Stimulated activated CD4-positive, alpha-beta T cell treated with anti-CD3 and anti-CD28 coated beads, Interleukin-12 subunit alpha, Interleukin-12 subunit beta, amount 100 ng/mL, for 4 hours (primary cell): Measurements from ENCODE around the gene P2RY14.

ENCODE experiments used
- DNase-seq: peaks from one replicate; pipeline ENCODE4 v3.0.0-alpha.2; 2020

The P2RY14 gene

DNA sequence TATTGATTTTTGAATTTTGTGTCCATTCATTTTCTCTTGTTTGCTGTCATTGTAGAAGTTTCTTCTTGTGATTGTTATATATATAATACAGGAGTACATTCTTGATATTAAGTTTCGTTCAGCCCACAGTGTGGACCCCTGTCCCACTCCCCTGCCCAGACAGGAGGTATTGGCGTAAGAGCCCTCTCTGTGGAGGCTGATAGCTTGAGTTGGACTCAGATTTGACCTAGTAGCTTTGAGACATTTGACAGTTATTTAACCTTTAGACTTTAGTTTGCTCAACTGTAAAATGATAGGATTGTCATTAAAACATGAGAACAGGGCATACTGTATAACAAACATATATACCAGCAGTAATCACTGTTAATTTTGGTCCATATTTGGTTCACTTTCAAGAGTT, 102.4 kb downstream of the P2RY14 start:
- DNase-seq = no peak

DNA sequence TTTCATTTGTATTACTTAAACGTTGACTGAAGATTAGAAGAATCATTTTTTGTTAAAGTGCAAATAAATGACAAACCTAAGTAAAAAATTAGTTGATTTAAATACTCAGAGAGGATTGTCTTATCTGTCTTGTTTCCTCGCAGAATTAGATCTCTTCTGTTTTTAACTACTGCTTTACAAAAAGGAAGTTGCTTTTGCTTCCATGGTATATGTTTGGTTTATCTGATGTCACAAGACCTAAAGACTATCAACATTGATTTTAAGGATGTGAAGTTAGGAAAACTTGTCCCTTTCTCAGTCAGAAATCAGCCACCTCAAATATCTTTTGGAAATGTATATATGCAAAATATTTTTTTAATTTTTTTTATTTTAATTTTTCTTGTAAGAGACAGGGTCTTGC, 104.0 kb downstream of the P2RY14 start:
- DNase-seq = no peak

DNA sequence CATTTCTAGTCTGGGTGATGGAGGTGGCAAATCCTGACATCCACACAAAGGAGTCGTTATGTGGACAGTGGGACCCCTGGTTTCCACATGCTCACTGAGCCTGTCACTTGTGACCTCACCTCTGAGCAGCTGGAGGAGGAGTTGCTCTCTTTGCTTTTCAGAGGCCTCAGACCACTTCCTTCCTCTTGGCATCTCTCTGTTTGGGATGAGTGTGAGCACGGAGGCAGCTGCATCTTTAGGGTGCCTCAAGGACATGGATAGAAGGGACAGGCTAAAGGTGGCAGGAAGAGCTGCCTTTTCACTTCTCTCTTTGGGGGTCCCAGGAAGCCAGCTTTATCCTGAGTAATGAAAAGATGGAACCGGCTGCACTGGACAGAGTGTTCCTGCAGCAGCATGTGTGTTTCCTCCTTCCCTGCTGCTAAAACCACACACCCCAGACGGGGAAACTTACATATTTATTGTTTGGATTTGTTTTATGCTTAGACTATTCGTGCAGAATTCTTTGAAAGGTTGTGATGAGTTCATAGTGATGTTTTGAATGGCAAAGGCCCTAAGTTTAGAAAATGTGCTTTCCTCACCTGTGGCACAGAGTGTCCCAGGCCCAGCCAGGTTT, 107.1 kb downstream of the P2RY14 start:
- DNase-seq = no peak

DNA sequence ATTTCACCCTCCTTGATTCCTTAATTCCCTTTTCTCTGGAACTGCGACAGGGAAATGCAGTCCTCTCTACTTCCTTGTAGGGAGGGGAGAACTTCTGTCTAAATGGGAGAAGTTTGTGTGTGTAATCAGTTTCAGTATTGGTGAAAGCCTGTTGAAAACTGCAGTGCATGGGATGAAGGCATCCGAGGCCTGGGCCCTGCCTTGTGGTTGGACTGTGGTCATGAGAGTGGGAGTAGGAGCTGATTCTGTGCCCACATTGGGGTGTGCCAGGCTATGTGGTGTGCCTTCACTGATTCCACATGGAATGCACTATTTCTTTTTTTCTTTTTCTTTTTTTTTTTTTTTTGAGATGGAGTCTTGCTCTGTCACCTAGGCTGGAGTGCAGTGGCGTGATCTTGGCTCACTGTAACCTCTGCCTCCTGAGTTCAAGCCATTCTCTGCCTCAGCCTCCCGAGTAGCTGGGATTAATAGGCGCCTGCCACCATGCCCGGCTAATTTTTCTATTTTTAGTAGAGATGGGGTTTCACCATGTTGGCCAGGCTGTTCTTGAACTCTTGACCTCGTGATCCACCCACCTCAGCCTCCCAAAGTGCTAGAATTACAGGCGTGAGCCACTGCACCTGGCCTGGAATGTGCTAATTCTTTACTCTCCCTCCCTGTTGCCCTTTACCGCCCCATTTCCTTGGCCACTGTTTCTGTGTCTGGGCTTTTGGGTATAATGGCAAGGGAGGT, 108.2 kb downstream of the P2RY14 start:
- DNase-seq = peak; percentile 30

DNA sequence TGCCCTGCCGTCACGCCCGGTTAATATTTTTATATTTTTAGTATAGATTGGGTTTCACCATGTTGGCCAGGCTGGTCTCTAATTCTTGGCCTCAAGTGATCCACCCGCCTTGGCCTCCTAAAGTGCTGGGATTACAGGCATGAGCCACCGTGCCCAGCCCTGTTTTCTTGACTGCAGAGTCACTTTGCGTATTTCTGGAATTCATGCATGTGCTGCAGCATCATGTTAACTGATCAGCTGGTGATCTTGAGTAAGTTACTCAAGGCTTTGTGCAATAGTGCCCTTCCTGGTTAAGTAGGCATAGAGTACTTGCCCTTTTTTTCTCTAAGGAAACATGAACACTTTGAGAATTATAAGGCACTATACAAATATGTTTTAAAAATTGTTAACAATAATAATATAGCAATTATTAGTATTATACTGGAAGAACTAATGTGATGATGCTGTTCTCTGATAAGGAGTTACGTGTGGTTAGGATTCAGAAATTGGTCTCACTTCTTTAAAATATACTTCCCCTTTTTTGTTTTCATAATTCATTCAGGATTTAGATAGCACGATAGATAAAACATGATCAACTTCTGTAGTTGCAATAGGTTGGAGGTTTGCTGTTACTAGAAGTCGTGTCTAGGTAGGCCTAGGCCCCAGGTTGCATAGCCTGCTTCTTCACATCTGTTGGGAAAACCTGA, 108.9 kb downstream of the P2RY14 start:
- no peak for DNase-seq

DNA sequence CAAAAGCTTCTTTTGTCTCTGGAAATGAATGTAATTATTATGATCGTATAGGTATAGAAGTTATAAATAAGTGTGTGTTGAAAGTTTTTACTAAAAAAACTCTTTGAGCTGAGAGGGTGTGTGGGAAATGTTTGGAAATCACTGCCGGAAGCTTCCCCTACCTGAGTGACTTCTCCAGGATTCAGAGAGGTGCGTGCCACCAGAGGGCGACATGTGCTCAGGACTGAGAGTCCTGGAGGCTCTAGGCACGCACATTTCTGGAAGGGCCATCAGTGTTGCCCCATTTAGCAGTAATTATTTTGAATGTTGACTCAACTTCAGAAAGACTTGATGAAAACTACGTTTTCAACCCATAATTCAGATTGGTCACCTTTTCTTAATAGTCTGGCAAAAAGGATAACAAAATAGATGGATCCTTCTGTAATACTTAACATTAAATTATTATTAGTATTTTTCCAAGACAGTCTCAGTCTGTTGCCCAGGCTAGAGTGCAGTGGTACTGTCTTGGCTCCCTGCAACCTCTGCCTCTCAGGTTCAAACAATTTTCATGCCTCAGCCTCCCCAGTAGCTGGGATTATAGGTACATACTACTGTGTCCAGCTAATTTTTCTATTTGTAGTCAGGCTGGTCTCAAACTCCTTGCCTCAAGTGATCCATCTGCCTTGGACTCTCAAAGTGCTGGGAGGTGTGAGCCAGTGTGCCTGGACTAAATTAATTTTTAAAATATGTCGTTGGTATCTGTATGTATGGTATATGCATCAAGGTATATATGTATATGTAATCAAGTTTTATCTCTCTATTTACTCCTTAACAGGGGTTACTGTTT, 109.9 kb downstream of the P2RY14 start:
- peak; percentile 84 for DNase-seq

DNA sequence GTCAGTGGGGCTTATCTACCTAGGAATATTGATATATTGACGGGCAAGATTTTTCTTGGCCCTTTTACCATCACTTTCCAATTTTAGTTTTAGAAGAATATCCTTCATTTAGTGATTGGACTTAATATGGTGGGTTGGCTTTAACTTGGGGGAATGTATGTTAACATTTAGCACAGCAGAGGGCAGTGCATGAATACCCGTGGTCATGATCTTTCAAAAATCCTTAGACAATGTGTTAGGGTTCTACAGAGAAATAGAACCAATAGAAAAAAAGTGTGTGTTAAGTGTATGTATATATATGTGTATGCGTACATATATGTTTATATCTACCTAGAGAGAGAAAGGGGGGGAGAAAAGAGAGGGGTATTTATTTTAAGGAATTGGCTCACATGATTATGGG, 112.2 kb downstream of the P2RY14 start:
- no peak for DNase-seq

DNA sequence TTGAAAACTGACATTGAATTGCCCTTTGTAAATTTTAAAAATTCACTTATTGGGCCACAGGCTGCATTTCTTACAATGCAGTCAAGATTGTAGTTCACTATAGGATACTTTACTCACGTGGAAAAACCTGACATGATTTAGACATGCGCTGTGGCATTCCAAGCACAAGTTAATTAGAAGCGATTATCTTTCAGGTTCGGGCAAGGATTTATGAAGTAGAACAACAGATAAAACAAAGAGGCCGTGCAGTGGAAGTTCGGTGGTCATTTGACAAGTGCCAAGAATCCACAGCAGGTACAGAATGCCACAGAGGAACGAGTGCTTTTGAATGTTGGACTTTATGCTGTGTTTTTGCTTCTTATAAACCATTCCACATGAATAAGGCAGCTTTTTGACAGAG, 113.1 kb downstream of the P2RY14 start:
- no peak for DNase-seq
